Neuronal stem cell (in vitro differentiated cells): ENCODE data around the gene CISD3. TPM values are rescaled to one million over a fixed set of nuclear protein-coding genes. Genes with fewer than 3 reads are reported as not detected.
A peak's percentile ranks its signal among the peaks of the same experiment; 100 is the strongest.

Experiments used
- DNase-seq: peaks from one replicate; pipeline ENCODE4 v3.0.0-alpha.2; 2013; ENCODE audit warnings: low spot score
- H2AFZ ChIP-seq: one replicate; pipeline ENCODE4 v1.6.1; 2013; ENCODE audit warnings: mild to moderate bottlenecking, low read length, inconsistent platforms
- H2AK5ac ChIP-seq: 2 replicates; pipeline ENCODE4 v1.6.1; 2013; ENCODE audit warnings: low read depth, mild to moderate bottlenecking, inconsistent platforms, low read length, moderate library complexity, mixed read lengths
- H2BK120ac ChIP-seq: 2 replicates; pipeline ENCODE4 v1.6.1; 2013; ENCODE audit warnings: low read depth, mild to moderate bottlenecking, inconsistent platforms, low read length, moderate library complexity, mixed read lengths
- H2BK12ac ChIP-seq: one replicate; pipeline ENCODE4 v1.6.1; 2013; ENCODE audit warnings: low read length, inconsistent platforms
- H2BK15ac ChIP-seq: 2 replicates; pipeline ENCODE4 v1.6.1; 2013; ENCODE audit warnings: mild to moderate bottlenecking, low read length, inconsistent platforms, mixed read lengths
- H2BK5ac ChIP-seq: one replicate; pipeline ENCODE4 v1.6.1; 2013; ENCODE audit warnings: inconsistent platforms, mild to moderate bottlenecking, low read length, moderate library complexity
- H3K14ac ChIP-seq: one replicate; pipeline ENCODE4 v1.6.1; 2013; ENCODE audit warnings: low read length, inconsistent platforms
- H3K18ac ChIP-seq: 2 replicates; pipeline ENCODE4 v1.6.1; 2013; ENCODE audit warnings: low read length, inconsistent platforms
- H3K23ac ChIP-seq: 2 replicates; pipeline ENCODE4 v1.6.1; 2013; ENCODE audit warnings: low read depth, mild to moderate bottlenecking, mixed read lengths, low read length, inconsistent platforms; ENCODE audit not compliant: poor library complexity
- H3K27ac ChIP-seq: replicated peaks from 3 replicates; pipeline ENCODE4 v1.5.1; 2013; ENCODE audit warnings: low read length, inconsistent platforms
- H3K27me3 ChIP-seq, 3 experiments: 2 replicates each; pipeline ENCODE4 v1.6.1; 2013; ENCODE audit warnings: low read length in 3 of 3, mild to moderate bottlenecking in 2 of 3, inconsistent platforms in 1 of 3, low read depth in 1 of 3, mixed read lengths in 1 of 3, moderate library complexity in 1 of 3; ENCODE audit not compliant: control insufficient read depth in 3 of 3, insufficient read depth in 3 of 3
- H3K36me3 ChIP-seq, 2 donors: replicated peaks in 1 of 2; 2 replicates each; pipeline ENCODE4 v1.6.1; 2013; ENCODE audit warnings: low read length in 2 of 2; ENCODE audit not compliant: control insufficient read depth in 2 of 2, insufficient read depth in 2 of 2
- H3K4ac ChIP-seq: 2 replicates; pipeline ENCODE4 v1.6.1; 2013; ENCODE audit warnings: inconsistent platforms, mild to moderate bottlenecking, low read length, moderate library complexity
- H3K4me1 ChIP-seq, 2 donors: 1 replicate in 1 of 2; 2 replicates in 1 of 2; pipeline ENCODE4 v1.6.1; 2013; ENCODE audit warnings: low read length in 2 of 2, low read depth in 1 of 2; ENCODE audit not compliant: control insufficient read depth in 2 of 2, insufficient read depth in 1 of 2
- H3K4me2 ChIP-seq: one replicate; pipeline ENCODE4 v1.6.1; 2013; ENCODE audit warnings: mild to moderate bottlenecking, low read length, inconsistent platforms; ENCODE audit not compliant: insufficient read depth, poor library complexity, severe bottlenecking
- H3K4me3 ChIP-seq, 2 donors: 2 replicates each; pipeline ENCODE4 v1.5.1; 2013; ENCODE audit warnings: low read length in 2 of 2, mild to moderate bottlenecking in 2 of 2, inconsistent platforms in 1 of 2, moderate library complexity in 1 of 2
- H3K79me1 ChIP-seq: one replicate; pipeline ENCODE4 v1.6.1; 2013; ENCODE audit warnings: low read depth, mild to moderate bottlenecking, inconsistent platforms, low read length, moderate library complexity
- H3K9ac ChIP-seq: one replicate; pipeline ENCODE4 v1.6.1; 2013; ENCODE audit warnings: mild to moderate bottlenecking, low read depth, low read length, inconsistent platforms; ENCODE audit not compliant: poor library complexity
- H3K9me3 ChIP-seq, 2 donors: replicated peaks in 1 of 2; 2 replicates each; pipeline versions ENCODE3 to v1.6.1; 2013; ENCODE audit warnings: low read length in 2 of 2, mild to moderate bottlenecking in 2 of 2, inconsistent platforms in 1 of 2, low read depth in 1 of 2, mixed read lengths in 1 of 2, moderate library complexity in 1 of 2; ENCODE audit not compliant: control insufficient read depth in 2 of 2, insufficient read depth in 1 of 2
- H4K8ac ChIP-seq: one replicate; pipeline ENCODE4 v1.6.1; 2013; ENCODE audit warnings: low read depth, mild to moderate bottlenecking, inconsistent platforms, low read length, moderate library complexity
- H4K91ac ChIP-seq: one replicate; pipeline ENCODE4 v1.6.1; 2013; ENCODE audit warnings: low read length, low read depth, mild to moderate bottlenecking, inconsistent platforms; ENCODE audit not compliant: poor library complexity
- WGBS, 2 donors: extraction: QIAGEN DNeasy Blood & Tissue Kit; methylation state at CpG; one replicate each; pipeline ENCODE4 v1.1.7; 2013; ENCODE audit warnings: missing lambda C conversion rate in 2 of 2, mixed read lengths in 1 of 2; ENCODE audit not compliant: insufficient read length in 2 of 2, insufficient replicate concordance in 1 of 2; ENCODE audit errors: extremely low coverage in 2 of 2; 5-methylcytosine and 5-hydroxymethylcytosine counted together
- small RNA-seq: library from polyadenylated mRNA; stranded (forward); fragments of <200 nt; extraction: miRNeasy Mini kit (QIAGEN cat#:217004); gene quantifications from one replicate; pipeline ENCODE3, GENCODE V24; 2013; ENCODE audit not compliant: insufficient read depth

The CISD3 gene

GRCh38 chr17:38779965-38780752 lies 50.0 kb downstream of the CISD3 start:
- Histone ChIP-seq H4K91ac (no peak overlapping the region), H2BK15ac (no peak overlapping the region), H2AFZ (no peak overlapping the region), H3K4ac (no peak overlapping the region), H2BK12ac (no peak overlapping the region), H3K36me3 (peaks cover 68 to 96% of the 10 kb centered on the region in 2 donors), H3K27ac (no peak overlapping the region), H3K14ac (no peak overlapping the region), H2BK120ac (no peak overlapping the region), H3K27me3 (no peaks in the 10 kb centered on the region), H3K23ac (peak overlapping the region; percentile 14), H3K79me1 (no peaks in the 10 kb centered on the region), H3K9ac (no peak overlapping the region), H2BK5ac (no peak overlapping the region), H2AK5ac (no peak overlapping the region), H3K18ac (no peak overlapping the region), H3K4me2 (no peak overlapping the region), H3K4me3 (no peak overlapping the region), H3K9me3 (no peaks in the 10 kb centered on the region), H4K8ac (no peak overlapping the region), H3K4me1 (no peaks in the 10 kb centered on the region)
- WGBS, 2 donors = no CpG with 5 or more reads among the region's 23 CpGs
- no peak for DNase-seq

- Histone ChIP-seq H2AFZ (no peak overlapping the region), H3K9ac (no peak overlapping the region), H4K91ac (no peak overlapping the region), H2AK5ac (no peak overlapping the region), H3K79me1 (peaks cover 3% of the 10 kb centered on the region), H3K9me3 (no peaks in the 10 kb centered on the region), H3K27me3 (no peaks in the 10 kb centered on the region), H2BK15ac (no peak overlapping the region), H3K14ac (no peak overlapping the region), H3K4me2 (no peak overlapping the region), H3K36me3 (peaks cover 64 to 89% of the 10 kb centered on the region in 2 donors), H3K4me1 (no peaks in the 10 kb centered on the region), H3K27ac (no peak overlapping the region), H2BK5ac (no peak overlapping the region), H2BK120ac (no peak overlapping the region), H2BK12ac (no peak overlapping the region), H3K23ac (no peak overlapping the region), H3K4me3 (no peak overlapping the region), H3K4ac (no peak overlapping the region), H4K8ac (no peak overlapping the region), H3K18ac (no peak overlapping the region)
- WGBS, 2 donors = no CpG with 5 or more reads among the region's 3 CpGs
- DNase-seq = no peak
Observed at GRCh38 chr17:38783227-38783626, 53.1 kb downstream of the CISD3 start.

Small RNA genes within 50 kb of the gene (small RNA-seq; reads per million reads assigned to genes)
- gene MIR4726 (1.2 reads per million), gene MIR4734 (not detected), gene RNA5SP440 (697 reads per million, percentile 99 among the genes with 10 or more reads in this experiment), gene RNU6-866P (not detected)
